ENCODE measurements around the gene SYCN. TPM values are rescaled to one million over a fixed set of nuclear protein-coding genes. Genes with fewer than 3 reads are reported as not detected.

Gene SYCN, protein sequence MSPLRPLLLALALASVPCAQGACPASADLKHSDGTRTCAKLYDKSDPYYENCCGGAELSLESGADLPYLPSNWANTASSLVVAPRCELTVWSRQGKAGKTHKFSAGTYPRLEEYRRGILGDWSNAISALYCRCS
- 1 to 10 TPM in 2 of 4 donors, not detected in 2; 1.3 to 6.0 TPM for total RNA-seq

DNA sequence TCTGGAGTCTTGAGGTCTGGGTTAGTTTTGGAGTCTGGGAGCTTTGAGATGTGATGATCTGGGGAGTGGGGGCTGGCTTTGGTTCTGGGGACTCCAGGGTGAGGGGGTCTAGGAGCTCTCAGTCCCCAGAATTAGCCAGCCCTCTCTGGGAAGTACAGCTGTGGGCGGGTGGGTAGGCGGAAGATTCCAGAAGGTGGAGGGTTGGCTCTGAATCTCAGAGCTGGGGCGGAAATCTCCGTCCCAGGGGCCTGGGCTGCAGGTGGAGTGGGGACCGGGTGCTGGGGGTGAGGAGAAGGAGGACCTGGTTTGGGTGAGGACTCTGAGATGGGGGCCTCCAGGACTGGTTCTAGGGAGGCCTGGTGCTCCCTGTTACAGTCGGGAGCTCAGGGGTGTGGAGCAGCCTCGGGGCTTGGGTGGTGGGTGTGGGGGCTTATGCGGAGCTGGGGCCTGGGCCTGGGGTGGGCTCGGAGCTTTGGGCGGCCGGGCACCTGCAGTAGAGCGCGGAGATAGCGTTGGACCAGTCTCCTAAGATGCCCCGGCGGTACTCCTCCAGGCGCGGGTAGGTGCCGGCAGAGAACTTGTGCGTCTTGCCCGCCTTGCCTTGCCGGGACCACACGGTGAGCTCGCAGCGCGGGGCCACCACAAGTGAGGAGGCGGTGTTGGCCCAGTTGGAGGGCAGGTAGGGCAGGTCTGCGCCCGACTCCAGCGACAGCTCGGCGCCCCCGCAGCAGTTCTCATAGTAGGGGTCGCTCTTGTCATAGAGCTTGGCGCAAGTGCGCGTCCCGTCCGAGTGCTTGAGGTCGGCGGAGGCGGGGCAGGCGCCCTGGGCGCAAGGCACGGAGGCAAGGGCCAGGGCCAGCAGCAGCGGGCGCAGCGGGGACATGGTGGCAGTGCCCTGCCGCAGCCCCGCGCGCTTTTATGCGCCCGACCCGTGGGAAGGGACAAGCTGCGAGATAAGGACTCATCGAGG lies at the start of gene SYCN:
Gene SYCN, minus strand, starts transcription at position 892 of the 970 bp plus-strand sequence. Its CDS starts 9 bp downstream, at position 883.
- no peaks in the 10 kb centered on the region for H3K4me1 ChIP-seq
- H3K27ac ChIP-seq: no peak within 1 kb of the TSS
- 23 to 30% methylated on average over 31 to 48 of the region's 57 CpGs for WGBS, 2 donors
- TF ChIP-seq EP300 (IDR thresholded peaks at IDR 0.05): no peak
- TF ChIP-seq, protein P1, sequence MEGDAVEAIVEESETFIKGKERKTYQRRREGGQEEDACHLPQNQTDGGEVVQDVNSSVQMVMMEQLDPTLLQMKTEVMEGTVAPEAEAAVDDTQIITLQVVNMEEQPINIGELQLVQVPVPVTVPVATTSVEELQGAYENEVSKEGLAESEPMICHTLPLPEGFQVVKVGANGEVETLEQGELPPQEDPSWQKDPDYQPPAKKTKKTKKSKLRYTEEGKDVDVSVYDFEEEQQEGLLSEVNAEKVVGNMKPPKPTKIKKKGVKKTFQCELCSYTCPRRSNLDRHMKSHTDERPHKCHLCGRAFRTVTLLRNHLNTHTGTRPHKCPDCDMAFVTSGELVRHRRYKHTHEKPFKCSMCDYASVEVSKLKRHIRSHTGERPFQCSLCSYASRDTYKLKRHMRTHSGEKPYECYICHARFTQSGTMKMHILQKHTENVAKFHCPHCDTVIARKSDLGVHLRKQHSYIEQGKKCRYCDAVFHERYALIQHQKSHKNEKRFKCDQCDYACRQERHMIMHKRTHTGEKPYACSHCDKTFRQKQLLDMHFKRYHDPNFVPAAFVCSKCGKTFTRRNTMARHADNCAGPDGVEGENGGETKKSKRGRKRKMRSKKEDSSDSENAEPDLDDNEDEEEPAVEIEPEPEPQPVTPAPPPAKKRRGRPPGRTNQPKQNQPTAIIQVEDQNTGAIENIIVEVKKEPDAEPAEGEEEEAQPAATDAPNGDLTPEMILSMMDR (IDR thresholded peaks at IDR 0.05): no peak
- TF ChIP-seq POLR2A (IDR thresholded peaks at IDR 0.05): no peak
- H3K9me3 ChIP-seq: no peaks in the 10 kb centered on the region
- no peaks in the 10 kb centered on the region for H3K36me3 ChIP-seq
- DNase-seq (ENCODE audit: low spot score in 2 of 2): no peak
- H3K4me3 ChIP-seq: no peak within 1 kb of the TSS
- H3K27me3 ChIP-seq: peaks cover 0 to 81% of the 10 kb centered on the region in 2 donors

GRCh38 chr19:39253374-39254149 lies 49.5 kb upstream of the SYCN start:
- WGBS, 2 donors: 69 to 76% methylated on average over 8 of the region's 8 CpGs
- H3K27ac ChIP-seq: no peak overlapping the region
- H3K27me3 ChIP-seq: peaks cover 0 to 21% of the 10 kb centered on the region in 2 donors
- no peaks in the 10 kb centered on the region for H3K36me3 ChIP-seq
- DNase-seq (ENCODE audit: low spot score in 2 of 2): no peak
- TF ChIP-seq, protein P1 (IDR thresholded peaks at IDR 0.05): no peak
- TF ChIP-seq EP300 (IDR thresholded peaks at IDR 0.05): no peak
- TF ChIP-seq POLR2A (IDR thresholded peaks at IDR 0.05): no peak
- no peak overlapping the region for H3K4me3 ChIP-seq
- H3K9me3 ChIP-seq: peaks cover 0 to 16% (median 0%) of the 10 kb centered on the region in 4 donors
- H3K4me1 ChIP-seq: no peaks in the 10 kb centered on the region

DNA sequence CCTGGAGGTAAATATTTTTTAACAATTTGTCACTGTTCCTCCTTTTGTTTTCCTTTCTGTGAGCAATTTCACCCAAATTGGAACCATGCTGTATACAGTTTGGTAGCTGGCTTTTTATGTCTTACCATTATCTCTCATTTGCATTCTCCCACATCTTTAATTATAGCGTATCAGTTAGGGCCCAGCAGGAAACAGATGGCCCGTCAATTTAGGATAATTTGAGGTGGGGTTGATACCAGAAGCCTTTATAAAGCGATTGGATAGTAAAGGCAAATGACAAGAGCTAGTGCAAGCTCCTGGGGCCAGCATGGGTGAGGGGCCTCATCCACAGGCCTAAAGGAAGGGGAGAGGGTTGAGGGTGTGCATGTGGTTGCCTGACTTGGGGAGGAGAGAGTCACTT lies 48.4 kb upstream of the SYCN start:
- no peaks in the 10 kb centered on the region for H3K36me3 ChIP-seq
- WGBS, 2 donors: 51 to 60% methylated on average over 3 of the region's 3 CpGs
- H3K27me3 ChIP-seq: peaks cover 0 to 32% of the 10 kb centered on the region in 2 donors
- TF ChIP-seq, protein P1 (IDR thresholded peaks at IDR 0.05): no peak
- TF ChIP-seq POLR2A (IDR thresholded peaks at IDR 0.05) (no peak), EP300 (IDR thresholded peaks at IDR 0.05) (no peak)
- no peak overlapping the region for H3K4me3 ChIP-seq
- peaks cover 0 to 11% (median 0%) of the 10 kb centered on the region in 4 donors for H3K9me3 ChIP-seq
- peaks cover 0 to 8% (median 2%) of the 10 kb centered on the region in 4 donors for H3K4me1 ChIP-seq
- H3K27ac ChIP-seq: no peak overlapping the region
- DNase-seq (ENCODE audit: low spot score in 2 of 2): no peak

DNA sequence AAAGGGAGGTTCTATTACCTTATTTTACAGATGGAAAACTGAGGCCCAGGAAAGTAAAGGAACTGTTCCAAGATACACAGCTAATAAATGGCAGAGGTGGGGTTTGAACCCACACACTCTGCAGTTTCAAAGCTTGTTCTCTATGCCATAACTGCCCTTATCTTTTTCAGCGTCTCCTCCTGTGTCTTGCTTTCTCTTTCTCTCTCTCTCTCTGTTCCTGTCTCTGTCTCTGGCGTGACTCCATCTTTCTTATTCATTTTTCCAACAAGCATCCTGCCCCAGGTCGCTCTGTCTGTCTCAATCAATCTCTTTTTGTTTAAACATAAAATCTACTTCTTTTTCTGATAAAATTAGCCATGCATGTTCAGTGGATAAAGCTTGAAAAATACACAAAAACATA lies 47.8 kb upstream of the SYCN start:
- 55 to 61% methylated on average over 3 of the region's 3 CpGs for WGBS, 2 donors
- H3K9me3 ChIP-seq: peaks cover 0 to 7% (median 0%) of the 10 kb centered on the region in 4 donors
- H3K4me3 ChIP-seq: no peak overlapping the region
- H3K27ac ChIP-seq: no peak overlapping the region
- DNase-seq (ENCODE audit: low spot score in 2 of 2): no peak
- H3K4me1 ChIP-seq: peaks cover 0 to 14% (median 4%) of the 10 kb centered on the region in 4 donors
- no peak for TF ChIP-seq POLR2A (IDR thresholded peaks at IDR 0.05)
- no peak for TF ChIP-seq EP300 (IDR thresholded peaks at IDR 0.05)
- TF ChIP-seq, protein P1 (IDR thresholded peaks at IDR 0.05): no peak
- peaks cover 0 to 39% of the 10 kb centered on the region in 2 donors for H3K27me3 ChIP-seq
- H3K36me3 ChIP-seq: no peaks in the 10 kb centered on the region

All from tibial nerve (tissue), 4 donors.